UCSD-AML1 (cell line): ENCODE results near the gene MCEMP1.

Experiments
- DNase-seq: peaks from one replicate; lab custom pipeline; 2025; ENCODE audit not compliant: unreplicated experiment; lab: John Stamatoyannopoulos, UW

The MCEMP1 gene

GRCh38 chr19:7670150-7670783, 6.6 kb upstream of the MCEMP1 start:
- no peak for DNase-seq

- DNase-seq: no peak
These were observed 6.1 kb upstream of the MCEMP1 start for GRCh38 chr19:7670790-7671189.

GRCh38 chr19:7672522-7672921, 4.4 kb upstream of the MCEMP1 start:
- no peak for DNase-seq

- DNase-seq: peak; percentile 80
These were observed 2.6 kb upstream of the MCEMP1 start for GRCh38 chr19:7674010-7675005.

- peak; percentile 81 for DNase-seq
These were observed 514 bp upstream of the MCEMP1 start for GRCh38 chr19:7676376-7676775.

- peak; percentile 34 for DNase-seq
These were observed 900 bp downstream of the MCEMP1 start for GRCh38 chr19:7677669-7678311.

- peak; percentile 31 for DNase-seq
These were observed 2.3 kb downstream of the MCEMP1 start for GRCh38 chr19:7678971-7679751.

GRCh38 chr19:7679771-7680605, 3.1 kb downstream of the MCEMP1 start:
- DNase-seq: no peak

- peak; percentile 93 for DNase-seq
These were observed 3.9 kb downstream of the MCEMP1 start, which contains the start of gene TRAPPC5 for GRCh38 chr19:7680606-7681339. Gene TRAPPC5, plus strand, starts transcription at chr19:7680833. Its CDS starts 1,421 bp downstream, at chr19:7682254.

- peak; percentile 78 for DNase-seq
These were observed 4.7 kb downstream of the MCEMP1 start for GRCh38 chr19:7681340-7682174.

- no peak for DNase-seq
These were observed 5.4 kb downstream of the MCEMP1 start for GRCh38 chr19:7682175-7682855.

- no peak for DNase-seq
These were observed 8.9 kb downstream of the MCEMP1 start for GRCh38 chr19:7685546-7686445.

- no peak for DNase-seq
These were observed 10.3 kb downstream of the MCEMP1 start for GRCh38 chr19:7687177-7687576.

- DNase-seq: no peak
These were observed 12.3 kb downstream of the MCEMP1 start for GRCh38 chr19:7689165-7689564.

GRCh38 chr19:7690779-7691258, 13.9 kb downstream of the MCEMP1 start:
- no peak for DNase-seq

GRCh38 chr19:7691497-7691896, 14.6 kb downstream of the MCEMP1 start:
- no peak for DNase-seq
